Adrenal gland (tissue), 5 donors: ENCODE data around the gene AFF1.

Experiments used
- POLR2A ChIP-seq, 2 donors: fragments of 450-650 bp; IDR thresholded peaks; one replicate each; pipeline ENCODE4 v1.6.1; 2017; ENCODE audit warnings: antibody characterized with exemption in 2 of 2, mild to moderate bottlenecking in 2 of 2, moderate library complexity in 1 of 2
- TF ChIP-seq, protein P1 (sequence below), 6 experiments: fragments of 450-650 bp in 4 of 6; fragments of 200-600 bp in 2 of 6; sonication (generic) in 1 of 6; IDR thresholded peaks; 1 replicate in 5 of 6; 2 replicates in 1 of 6; pipeline versions ENCODE4 v1.5.1 to v1.8.0; 2016 to 2021; ENCODE audit warnings: antibody characterized with exemption in 6 of 6, mild to moderate bottlenecking in 2 of 6, moderate library complexity in 1 of 6
- donor health status: DM: no; HTN: no; CAD: no.

DNA sequence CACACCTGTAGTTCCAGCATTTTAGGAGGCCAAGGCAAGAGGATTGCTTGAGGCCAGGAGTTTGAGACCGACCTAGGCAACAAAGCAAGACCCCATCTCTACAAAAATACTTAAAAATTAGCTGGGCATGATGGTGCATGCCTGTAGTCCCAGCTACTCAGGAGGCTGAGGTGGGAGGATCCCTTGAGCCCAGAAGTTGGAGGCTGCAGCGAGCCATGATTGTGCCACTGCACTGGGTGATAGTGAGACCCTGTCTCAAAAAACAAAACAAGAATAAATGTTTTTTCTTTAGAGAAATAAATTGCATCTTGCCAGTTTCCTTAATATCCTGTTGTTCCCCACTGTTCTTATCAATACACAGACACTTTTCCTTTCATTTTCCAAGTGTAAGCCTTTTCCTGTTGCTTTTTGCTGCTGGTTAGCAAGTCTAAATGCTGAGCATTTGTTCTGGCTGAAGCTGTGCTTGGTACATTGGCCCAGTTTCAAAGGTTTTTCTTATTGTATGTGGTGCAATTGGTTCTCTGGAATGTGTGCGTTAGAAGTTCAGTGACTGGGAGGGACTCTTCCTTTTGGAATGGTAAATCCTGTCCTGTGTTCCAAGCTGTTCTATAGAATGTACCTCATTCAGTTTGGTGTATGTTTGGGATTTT, 98.2 kb downstream of the AFF1 start:
- TF ChIP-seq, protein P1, sequence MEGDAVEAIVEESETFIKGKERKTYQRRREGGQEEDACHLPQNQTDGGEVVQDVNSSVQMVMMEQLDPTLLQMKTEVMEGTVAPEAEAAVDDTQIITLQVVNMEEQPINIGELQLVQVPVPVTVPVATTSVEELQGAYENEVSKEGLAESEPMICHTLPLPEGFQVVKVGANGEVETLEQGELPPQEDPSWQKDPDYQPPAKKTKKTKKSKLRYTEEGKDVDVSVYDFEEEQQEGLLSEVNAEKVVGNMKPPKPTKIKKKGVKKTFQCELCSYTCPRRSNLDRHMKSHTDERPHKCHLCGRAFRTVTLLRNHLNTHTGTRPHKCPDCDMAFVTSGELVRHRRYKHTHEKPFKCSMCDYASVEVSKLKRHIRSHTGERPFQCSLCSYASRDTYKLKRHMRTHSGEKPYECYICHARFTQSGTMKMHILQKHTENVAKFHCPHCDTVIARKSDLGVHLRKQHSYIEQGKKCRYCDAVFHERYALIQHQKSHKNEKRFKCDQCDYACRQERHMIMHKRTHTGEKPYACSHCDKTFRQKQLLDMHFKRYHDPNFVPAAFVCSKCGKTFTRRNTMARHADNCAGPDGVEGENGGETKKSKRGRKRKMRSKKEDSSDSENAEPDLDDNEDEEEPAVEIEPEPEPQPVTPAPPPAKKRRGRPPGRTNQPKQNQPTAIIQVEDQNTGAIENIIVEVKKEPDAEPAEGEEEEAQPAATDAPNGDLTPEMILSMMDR (IDR thresholded peaks at IDR 0.05) = no peak
- no peak for TF ChIP-seq POLR2A (IDR thresholded peaks at IDR 0.05)
